ENCODE data around the gene LMAN2. TPM values are rescaled to one million over a fixed set of nuclear protein-coding genes. Genes with fewer than 3 reads are reported as not detected.
"Not testable (repeated sequence)": the region's sequence is repeated elsewhere in the genome, so short reads cannot be mapped to it uniquely, and the experiment has no call there.

The LMAN2 gene
- total RNA-seq, 2 experiments from 2014 or later = 133 to 140 TPM

GRCh38 chr5:177388521-177389052 is 37.1 kb upstream of the LMAN2 start:
- H3K4me3 Mint-ChIP-seq = no peak overlapping the region
- H3K27me3 Mint-ChIP-seq = no peaks in the 10 kb centered on the region
- peak overlapping the region; percentile 88 for H3K27ac Mint-ChIP-seq
- DNase-seq (no peak), ATAC-seq (no peak)
- peaks cover 54% of the 10 kb centered on the region for H3K4me1 Mint-ChIP-seq
- CTCF ChIA-PET = interaction anchor here (1.0 to 20.4 kb wide), 15 partner anchors 10 to 728 kb away, joined by 3 to 405 read pairs (median 39); partner anchors contain the start of genes PDLIM7, PFN3, PRR7 and RGS14
- no peaks in the 10 kb centered on the region for H3K9me3 Mint-ChIP-seq (ENCODE audit: low read depth)
- H3K36me3 Mint-ChIP-seq = no peaks in the 10 kb centered on the region

GRCh38 chr5:177387405-177387804 is 35.9 kb upstream of the LMAN2 start:
- ATAC-seq (no peak), DNase-seq (no peak)
- H3K4me1 Mint-ChIP-seq = peaks cover 54% of the 10 kb centered on the region
- CTCF ChIA-PET = interaction anchor here (1.4 to 20.4 kb wide), 6 partner anchors 9 to 111 kb away, joined by 3 to 405 read pairs (median 78); partner anchors contain the start of genes PDLIM7, PRR7 and RGS14
- H3K27ac Mint-ChIP-seq = no peak overlapping the region
- H3K36me3 Mint-ChIP-seq = no peaks in the 10 kb centered on the region
- H3K27me3 Mint-ChIP-seq = no peaks in the 10 kb centered on the region
- H3K9me3 Mint-ChIP-seq (ENCODE audit: low read depth) = no peaks in the 10 kb centered on the region
- H3K4me3 Mint-ChIP-seq = no peak overlapping the region

GRCh38 chr5:177386542-177386941 is 35.1 kb upstream of the LMAN2 start:
- no peaks in the 10 kb centered on the region for H3K36me3 Mint-ChIP-seq
- no peaks in the 10 kb centered on the region for H3K27me3 Mint-ChIP-seq
- H3K9me3 Mint-ChIP-seq (ENCODE audit: low read depth) = no peaks in the 10 kb centered on the region
- H3K4me3 Mint-ChIP-seq = no peak overlapping the region
- ATAC-seq (no peak), DNase-seq (no peak)
- CTCF ChIA-PET = interaction anchor here (0.7 to 20.4 kb wide), 6 partner anchors 18 to 112 kb away, joined by 3 to 405 read pairs (median 44); partner anchors contain the start of genes PDLIM7 and RGS14
- H3K27ac Mint-ChIP-seq = no peak overlapping the region
- H3K4me1 Mint-ChIP-seq = peaks cover 54% of the 10 kb centered on the region

GRCh38 chr5:177385720-177386119 is 34.3 kb upstream of the LMAN2 start:
- Mint-ChIP-seq H3K4me3 (no peak overlapping the region), H3K27ac (no peak overlapping the region), H3K36me3 (no peaks in the 10 kb centered on the region), H3K4me1 (peaks cover 49% of the 10 kb centered on the region), H3K27me3 (no peaks in the 10 kb centered on the region), H3K9me3 (ENCODE audit: low read depth) (no peaks in the 10 kb centered on the region)
- ATAC-seq (no peak), DNase-seq (no peak)
- CTCF ChIA-PET = interaction anchor here (0.7 to 20.4 kb wide), 8 partner anchors 19 to 115 kb away, joined by 3 to 405 read pairs (median 6); partner anchors contain the start of genes PDLIM7 and RGS14

GRCh38 chr5:177384134-177384533 is 32.7 kb upstream of the LMAN2 start, which contains the start of gene SLC34A1:
Gene SLC34A1 (plus strand): TSS chr5:177384434. CDS start chr5:177385742, 1,308 bp downstream.
- no peaks in the 10 kb centered on the region for H3K36me3 Mint-ChIP-seq
- DNase-seq (no peak), ATAC-seq (no peak)
- H3K4me1 Mint-ChIP-seq = peaks cover 42% of the 10 kb centered on the region
- no peak within 1 kb of the TSS for H3K4me3 Mint-ChIP-seq
- peak within 1 kb of the TSS; percentile 4 for H3K27ac Mint-ChIP-seq
- no peaks in the 10 kb centered on the region for H3K27me3 Mint-ChIP-seq
- CTCF ChIA-PET = interaction anchor here (1.4 to 20.4 kb wide), 4 partner anchors 19 to 117 kb away, joined by 6 to 405 read pairs (median 8); partner anchors contain the start of gene RGS14
- H3K9me3 Mint-ChIP-seq (ENCODE audit: low read depth) = no peaks in the 10 kb centered on the region

GRCh38 chr5:177383181-177383580 is 31.7 kb upstream of the LMAN2 start:
- no peaks in the 10 kb centered on the region for H3K9me3 Mint-ChIP-seq (ENCODE audit: low read depth)
- no peak for DNase-seq
- no peaks in the 10 kb centered on the region for H3K27me3 Mint-ChIP-seq

GRCh38 chr5:177382423-177383029 is 31.1 kb upstream of the LMAN2 start:
- Mint-ChIP-seq H3K4me1 (peaks cover 32% of the 10 kb centered on the region), H3K27me3 (no peaks in the 10 kb centered on the region), H3K9me3 (ENCODE audit: low read depth) (no peaks in the 10 kb centered on the region), H3K36me3 (no peaks in the 10 kb centered on the region), H3K4me3 (no peak overlapping the region), H3K27ac (no peak overlapping the region)
- DNase-seq (no peak), ATAC-seq (no peak)
- CTCF ChIA-PET = interaction anchor here (0.8 to 20.4 kb wide), 9 partner anchors 18 to 73 kb away, joined by 3 to 405 read pairs (median 4); partner anchors contain the start of gene RGS14

More at GRCh38 chr5:177383181-177383580, 31.7 kb upstream of the LMAN2 start:
- Mint-ChIP-seq H3K27ac (no peak overlapping the region), H3K36me3 (no peaks in the 10 kb centered on the region), H3K4me3 (no peak overlapping the region), H3K4me1 (peaks cover 35% of the 10 kb centered on the region)
- CTCF ChIA-PET = interaction anchor here (0.8 to 20.4 kb wide), 10 partner anchors 18 to 118 kb away, joined by 3 to 405 read pairs (median 4); partner anchors contain the start of gene RGS14
- ATAC-seq = no peak

- DNase-seq (no peak), ATAC-seq (no peak)
- no peak overlapping the region for H3K27ac Mint-ChIP-seq
- H3K36me3 Mint-ChIP-seq = no peaks in the 10 kb centered on the region
- no peak overlapping the region for H3K4me3 Mint-ChIP-seq
- H3K9me3 Mint-ChIP-seq (ENCODE audit: low read depth) = no peaks in the 10 kb centered on the region
- H3K27me3 Mint-ChIP-seq = no peaks in the 10 kb centered on the region
- CTCF ChIA-PET = interaction anchor here (1.2 to 20.4 kb wide), 5 partner anchors 9 to 75 kb away, joined by 3 to 405 read pairs (median 19); partner anchors contain the start of gene RGS14
- peaks cover 22% of the 10 kb centered on the region for H3K4me1 Mint-ChIP-seq
These were observed 29.3 kb upstream of the LMAN2 start for GRCh38 chr5:177380805-177381126.

GRCh38 chr5:177378884-177379883 is 27.7 kb upstream of the LMAN2 start:
- CTCF ChIA-PET = interaction anchor here (0.6 to 20.4 kb wide), 10 partner anchors 10 to 185 kb away, joined by 3 to 405 read pairs (median 5); partner anchors contain the start of genes LMAN2 and RGS14
- no peak for DNase-seq
- H3K36me3 Mint-ChIP-seq = no peaks in the 10 kb centered on the region
- H3K4me1 Mint-ChIP-seq = peaks cover 17% of the 10 kb centered on the region
- peak; percentile 87 for ATAC-seq
- no peak overlapping the region for H3K4me3 Mint-ChIP-seq
- peak overlapping the region; percentile 42 for H3K27ac Mint-ChIP-seq
- H3K9me3 Mint-ChIP-seq (ENCODE audit: low read depth) = no peaks in the 10 kb centered on the region
- H3K27me3 Mint-ChIP-seq = no peaks in the 10 kb centered on the region

- peaks cover under 1% of the 10 kb centered on the region for H3K36me3 Mint-ChIP-seq
- H3K27me3 Mint-ChIP-seq = no peaks in the 10 kb centered on the region
- H3K4me3 Mint-ChIP-seq = no peak overlapping the region
- no peak overlapping the region for H3K27ac Mint-ChIP-seq
- peaks cover 26% of the 10 kb centered on the region for H3K4me1 Mint-ChIP-seq
- H3K9me3 Mint-ChIP-seq (ENCODE audit: low read depth) = no peaks in the 10 kb centered on the region
- ATAC-seq (no peak), DNase-seq (no peak)
- CTCF ChIA-PET = interaction anchor here (1.1 to 20.4 kb wide), 9 partner anchors 11 to 123 kb away, joined by 3 to 405 read pairs (median 7); partner anchors contain the start of genes LMAN2 and RGS14
These were observed 26.6 kb upstream of the LMAN2 start for GRCh38 chr5:177377851-177378776.

- Mint-ChIP-seq H3K4me3 (no peak overlapping the region), H3K9me3 (ENCODE audit: low read depth) (no peaks in the 10 kb centered on the region), H3K36me3 (peaks cover 8% of the 10 kb centered on the region), H3K4me1 (peaks cover 44% of the 10 kb centered on the region), H3K27me3 (no peaks in the 10 kb centered on the region), H3K27ac (no peak overlapping the region)
- CTCF ChIA-PET = interaction anchor here (0.6 to 20.4 kb wide), 6 partner anchors 11 to 97 kb away, joined by 3 to 405 read pairs (median 3); partner anchors contain the start of gene RGS14
- DNase-seq (no peak), ATAC-seq (no peak)
These were observed 24.6 kb upstream of the LMAN2 start for GRCh38 chr5:177376107-177376506.

- not testable (repeated sequence) for H3K9me3 Mint-ChIP-seq (ENCODE audit: low read depth); DNase-seq; H3K27me3 Mint-ChIP-seq; H3K36me3 Mint-ChIP-seq; ATAC-seq; H3K4me3 Mint-ChIP-seq
- peak overlapping the region; percentile 11 for H3K27ac Mint-ChIP-seq
- H3K4me1 Mint-ChIP-seq = peaks cover 43% of the 10 kb centered on the region
- CTCF ChIA-PET = interaction anchor here (1.0 to 22.1 kb wide), 5 partner anchors 11 to 126 kb away, joined by 3 to 405 read pairs (median 3); partner anchors contain the start of genes RGS14 and SLC34A1
These were observed 24.0 kb upstream of the LMAN2 start for GRCh38 chr5:177375516-177375915.
